Endothelial cell of umbilical vein (primary cell): ENCODE measurements around the gene SCGB2B2. TPM values are rescaled to one million over a fixed set of nuclear protein-coding genes. Genes with fewer than 3 reads are reported as not detected.

Source experiments
- BruUV-seq: library from RNA; stranded (reverse); fragments of 400-500 nt; replicated peaks from 2 replicates; lab custom pipeline; 2021; lab: Mats Ljungman, UMichigan
- CTCF ChIA-PET: fragments of 300-600, 350-600 bp; sonication (Branson Sonifier 250); formaldehyde crosslinking; loops from one replicate; lab custom pipeline; 2021; ENCODE audit warnings: antibody characterized with exemption, inconsistent platforms; lab: Charles Lee
- POLR2A ChIA-PET: fragments of 300-600, 350-600 bp; sonication (Branson Sonifier 250); formaldehyde crosslinking; loops from one replicate; lab custom pipeline; 2021; ENCODE audit warnings: antibody characterized with exemption, inconsistent platforms; lab: Charles Lee
- DNase-seq: peaks from one replicate; pipeline ENCODE4 v3.0.0-alpha.2; 2011; ENCODE audit warnings: low read depth, low spot score
- FAIRE-seq: peaks from 2 replicates; lab custom pipeline; 2011; peaks lifted over from hg19 to GRCh38; lab: Jason Lieb, UNC
- H2AFZ ChIP-seq: 2 replicates; pipeline ENCODE4 v1.6.0; 2012; ENCODE audit warnings: low read depth, low read length, control low read depth, inconsistent platforms
- H3K27ac ChIP-seq: 2 replicates; pipeline ENCODE4 v1.5.1; 2011; ENCODE audit warnings: low read depth, mild to moderate bottlenecking, control low read depth, low read length, moderate library complexity; ENCODE audit not compliant: insufficient read depth
- H3K27me3 ChIP-seq, 2 experiments: 2 replicates each; pipeline versions ENCODE4 v1.6.0 to v1.6.1; 2011; ENCODE audit warnings: low read length in 2 of 2, mixed read lengths in 1 of 2; ENCODE audit not compliant: control insufficient read depth in 2 of 2, insufficient read depth in 2 of 2
- H3K36me3 ChIP-seq, 2 experiments: 2 replicates in 1 of 2; 3 replicates in 1 of 2; pipeline ENCODE4 v1.5.1; 2011; ENCODE audit warnings: low read length in 2 of 2, mild to moderate bottlenecking in 1 of 2, moderate library complexity in 1 of 2; ENCODE audit not compliant: control insufficient read depth in 2 of 2, insufficient read depth in 2 of 2; ENCODE audit errors: extremely low read depth in 1 of 2
- H3K4me1 ChIP-seq: 3 replicates; pipeline ENCODE4 v1.5.1; 2011; ENCODE audit warnings: mild to moderate bottlenecking, low read length; ENCODE audit not compliant: control insufficient read depth, insufficient read depth; ENCODE audit errors: extremely low read depth
- H3K4me2 ChIP-seq: 2 replicates; pipeline ENCODE4 v1.6.1; 2011; ENCODE audit warnings: low read length, control low read depth, mixed read lengths; ENCODE audit not compliant: insufficient read depth
- H3K4me3 ChIP-seq, 3 experiments: fragments of 200-600 bp in 1 of 3; sonication (generic), shearing (Covaris generic) in 1 of 3; replicated peaks in 1 of 3; 2 replicates each; pipeline ENCODE4 v1.5.1; 2011 to 2016; ENCODE audit warnings: control low read depth in 3 of 3, low read length in 3 of 3, mild to moderate bottlenecking in 2 of 3, inconsistent platforms in 1 of 3, low read depth in 1 of 3, moderate library complexity in 1 of 3; ENCODE audit not compliant: insufficient read depth in 1 of 3
- H3K79me2 ChIP-seq: 2 replicates; pipeline ENCODE4 v1.6.0; 2012; ENCODE audit warnings: low read length, inconsistent platforms; ENCODE audit not compliant: control insufficient read depth, insufficient read depth
- H3K9ac ChIP-seq: replicated peaks from 2 replicates; pipeline ENCODE3; 2011; ENCODE audit warnings: low read length, control low read depth; ENCODE audit not compliant: insufficient read depth; ENCODE audit errors: extremely low read depth
- H3K9me1 ChIP-seq: replicated peaks from 3 replicates; pipeline ENCODE4 v1.6.0; 2011; ENCODE audit warnings: mild to moderate bottlenecking, low read length; ENCODE audit not compliant: control insufficient read depth, insufficient read depth; ENCODE audit errors: extremely low read depth
- H3K9me3 ChIP-seq: replicated peaks from 2 replicates; pipeline ENCODE4 v1.5.1; 2012; ENCODE audit warnings: low read length, inconsistent platforms; ENCODE audit not compliant: control insufficient read depth, insufficient read depth
- H4K20me1 ChIP-seq: replicated peaks from 2 replicates; pipeline ENCODE3; 2011; ENCODE audit warnings: mild to moderate bottlenecking, low read length; ENCODE audit not compliant: control insufficient read depth, insufficient read depth; ENCODE audit errors: extremely low read depth
- EZH2 ChIP-seq: IDR thresholded peaks from 2 replicates; pipeline ENCODE4 v1.6.1; 2012; ENCODE audit warnings: borderline replicate concordance, low read depth, mild to moderate bottlenecking, moderate library complexity, low read length, inconsistent platforms; ENCODE audit not compliant: severe bottlenecking
- FOS ChIP-seq: IDR thresholded peaks from 2 replicates; pipeline ENCODE4 v1.6.1; 2011; ENCODE audit warnings: mild to moderate bottlenecking, low read length, moderate library complexity, borderline replicate concordance; ENCODE audit not compliant: insufficient read depth
- GATA2 ChIP-seq: IDR thresholded peaks from 2 replicates; pipeline ENCODE4 v1.7.0; 2011; ENCODE audit warnings: low read depth, mild to moderate bottlenecking, moderate library complexity, mixed read lengths, low read length; ENCODE audit not compliant: insufficient read length, insufficient read depth
- JUN ChIP-seq: IDR thresholded peaks from 2 replicates; pipeline ENCODE4 v1.6.1; 2011; ENCODE audit warnings: borderline replicate concordance, low read depth; ENCODE audit not compliant: insufficient read length, insufficient read depth
- MYC ChIP-seq: IDR thresholded peaks from one replicate; pipeline ENCODE4 v1.6.1; 2011; ENCODE audit warnings: mild to moderate bottlenecking, low read depth, low read length
- POLR2A ChIP-seq: IDR thresholded peaks from 2 replicates; pipeline ENCODE4 v1.6.1; 2012; ENCODE audit warnings: low read depth, mild to moderate bottlenecking, control low read depth, low read length
- POLR2AphosphoS5 ChIP-seq: IDR thresholded peaks from 2 replicates; pipeline ENCODE4 v1.6.1; 2012; ENCODE audit warnings: low read depth, mild to moderate bottlenecking, control low read depth, low read length, moderate library complexity; ENCODE audit not compliant: insufficient read depth
- dilution Hi-C: fragments of 300-500 bp; cut with MboI; formaldehyde crosslinking; loops from one replicate; pipeline ENCODE4 v1.15.0; 2019; ENCODE audit warnings: low sequenced_read_pairs; ENCODE audit not compliant: extremely low pct_ligation_motif_present
- intact Hi-C: fragments of 100-400 bp; cut with micrococcal nuclease; formaldehyde crosslinking; loops from one replicate; pipeline ENCODE4 v1.10.0; 2022
- polyA plus RNA-seq, 4 experiments: library from polyadenylated mRNA; depleted of rRNA in 3 of 4; stranded (reverse) in 3 of 4; unstranded in 1 of 4; fragments of >200 nt; gene quantifications; 2 replicates each; pipeline versions ENCODE4 v1.2.1 to v1.2.3, GENCODE V29; 2011 to 2012; ENCODE audit warnings: missing spikeins in 1 of 4
- total RNA-seq: library from RNA; stranded (reverse); gene quantifications from 2 replicates; pipeline ENCODE4 v1.2.3, GENCODE V29; 2021
- TF ChIP-seq, protein P1 (sequence below): IDR thresholded peaks from 2 replicates; pipeline ENCODE4 v1.6.1; 2011; ENCODE audit not compliant: insufficient read depth, insufficient read length
- TF ChIP-seq, protein P2 (sequence below), 2 donors: IDR thresholded peaks; 1 replicate in 1 of 2; 2 replicates in 1 of 2; pipeline ENCODE4 v1.5.1; 2011; ENCODE audit warnings: low read length in 2 of 2, mild to moderate bottlenecking in 2 of 2, moderate library complexity in 2 of 2, control low read depth in 1 of 2, inconsistent platforms in 1 of 2, low read depth in 1 of 2; ENCODE audit not compliant: insufficient read depth in 1 of 2; ENCODE audit errors: extremely low read depth in 1 of 2

Gene SCGB2B2
- total and polyA plus RNA-seq, 2 donors (not counting 3 experiments of a cell fraction or from before 2014, with no cell fraction given) = 0.07 to 0.49 TPM

DNA sequence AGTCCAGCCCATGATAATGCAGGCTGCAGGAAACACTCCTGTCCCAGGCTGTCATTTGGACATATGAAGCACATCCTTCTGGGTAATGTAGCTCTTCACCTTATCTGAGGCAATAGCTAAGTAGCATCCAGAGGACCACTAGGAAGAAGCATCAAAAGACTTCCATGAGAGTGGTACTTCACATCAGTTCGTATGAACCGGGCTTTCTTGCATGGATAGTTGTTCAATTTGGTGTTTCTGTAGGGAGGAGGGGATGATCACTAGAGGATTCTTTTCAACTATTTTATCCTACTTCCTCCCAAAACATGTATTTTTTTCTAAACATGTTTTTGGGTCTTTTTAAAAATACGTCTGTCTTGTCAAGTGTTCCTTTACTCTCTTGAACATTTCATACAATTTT, 13.4 kb upstream of the SCGB2B2 start:
- no peaks in the 10 kb centered on the region for H3K9me1 ChIP-seq
- H3K79me2 ChIP-seq = no peaks in the 10 kb centered on the region
- ChIA-PET POLR2A (no interaction called here), CTCF (no interaction called here)
- no peak overlapping the region for H3K27ac ChIP-seq
- no peak for FAIRE-seq
- peaks cover 2 to 3% of the 10 kb centered on the region in 2 experiments for H3K27me3 ChIP-seq
- no peak overlapping the region for H3K4me3 ChIP-seq
- no peaks in the 10 kb centered on the region for H3K9me3 ChIP-seq
- H4K20me1 ChIP-seq = no peaks in the 10 kb centered on the region
- H3K4me2 ChIP-seq = no peak overlapping the region
- DNase-seq = no peak
- no peaks in the 10 kb centered on the region for H3K36me3 ChIP-seq
- dilution Hi-C loops (no loop called here), intact Hi-C loops (no loop called here)
- no peak overlapping the region for H2AFZ ChIP-seq
- no peak overlapping the region for H3K9ac ChIP-seq
- no TSS peak for BruUV-seq
- H3K4me1 ChIP-seq = peaks cover 5% of the 10 kb centered on the region
- TF ChIP-seq JUN (no peak), EZH2 (no peak)

GRCh38 chr19:34688592-34688991, 11.6 kb upstream of the SCGB2B2 start:
- TF ChIP-seq, protein P1, sequence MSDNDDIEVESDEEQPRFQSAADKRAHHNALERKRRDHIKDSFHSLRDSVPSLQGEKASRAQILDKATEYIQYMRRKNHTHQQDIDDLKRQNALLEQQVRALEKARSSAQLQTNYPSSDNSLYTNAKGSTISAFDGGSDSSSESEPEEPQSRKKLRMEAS = no peak
- TF ChIP-seq MYC (no peak), POLR2A (no peak), EZH2 (no peak), JUN (no peak), POLR2AphosphoS5 (no peak), GATA2 (no peak), FOS (no peak)
- TF ChIP-seq, protein P2, sequence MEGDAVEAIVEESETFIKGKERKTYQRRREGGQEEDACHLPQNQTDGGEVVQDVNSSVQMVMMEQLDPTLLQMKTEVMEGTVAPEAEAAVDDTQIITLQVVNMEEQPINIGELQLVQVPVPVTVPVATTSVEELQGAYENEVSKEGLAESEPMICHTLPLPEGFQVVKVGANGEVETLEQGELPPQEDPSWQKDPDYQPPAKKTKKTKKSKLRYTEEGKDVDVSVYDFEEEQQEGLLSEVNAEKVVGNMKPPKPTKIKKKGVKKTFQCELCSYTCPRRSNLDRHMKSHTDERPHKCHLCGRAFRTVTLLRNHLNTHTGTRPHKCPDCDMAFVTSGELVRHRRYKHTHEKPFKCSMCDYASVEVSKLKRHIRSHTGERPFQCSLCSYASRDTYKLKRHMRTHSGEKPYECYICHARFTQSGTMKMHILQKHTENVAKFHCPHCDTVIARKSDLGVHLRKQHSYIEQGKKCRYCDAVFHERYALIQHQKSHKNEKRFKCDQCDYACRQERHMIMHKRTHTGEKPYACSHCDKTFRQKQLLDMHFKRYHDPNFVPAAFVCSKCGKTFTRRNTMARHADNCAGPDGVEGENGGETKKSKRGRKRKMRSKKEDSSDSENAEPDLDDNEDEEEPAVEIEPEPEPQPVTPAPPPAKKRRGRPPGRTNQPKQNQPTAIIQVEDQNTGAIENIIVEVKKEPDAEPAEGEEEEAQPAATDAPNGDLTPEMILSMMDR (IDR thresholded peaks at IDR 0.05; ENCODE audit: extremely low read depth in 1 of 2, insufficient read depth in 1 of 2, low read depth in 1 of 2, low read length in 2 of 2) = no peak
- no TSS peak for BruUV-seq
- H3K36me3 ChIP-seq = peaks cover 1 to 7% of the 10 kb centered on the region in 2 experiments
- H3K27me3 ChIP-seq = peaks cover 2 to 3% of the 10 kb centered on the region in 2 experiments
- no peak overlapping the region for H3K4me2 ChIP-seq
- CTCF ChIA-PET = no interaction called here
- no peak overlapping the region for H2AFZ ChIP-seq
- H3K9me3 ChIP-seq = peaks cover 9% of the 10 kb centered on the region
- H3K9me1 ChIP-seq = no peaks in the 10 kb centered on the region
- FAIRE-seq (no peak), DNase-seq (no peak)
- dilution Hi-C loops = no loop called here
- H3K79me2 ChIP-seq = no peaks in the 10 kb centered on the region
- H3K27ac ChIP-seq = no peak overlapping the region
- POLR2A ChIA-PET = no interaction called here
- peaks cover 5% of the 10 kb centered on the region for H3K4me1 ChIP-seq
- no peaks in the 10 kb centered on the region for H4K20me1 ChIP-seq
- no peak overlapping the region for H3K4me3 ChIP-seq
- intact Hi-C loops = no loop called here
- H3K9ac ChIP-seq = no peak overlapping the region
